ENCODE results near the gene ZNF814.
"Not testable (repeated sequence)": the region's sequence is repeated elsewhere in the genome, so short reads cannot be mapped to it uniquely, and the experiment has no call there.

ZNF814 gene

GRCh38 chr19:57854117-57854516 lies 34.7 kb downstream of the ZNF814 start:
- not testable (repeated sequence) for DNase-seq

GRCh38 chr19:57851812-57852603 lies 36.8 kb downstream of the ZNF814 start:
- not testable (repeated sequence) for DNase-seq

- DNase-seq: peak; percentile 77
These were observed 38.3 kb downstream of the ZNF814 start for GRCh38 chr19:57850553-57851017.

- DNase-seq: peak; percentile 94
These were observed 39.0 kb downstream of the ZNF814 start, which contains the start of gene ZNF587 for GRCh38 chr19:57849666-57850473. Gene ZNF587 (plus strand): TSS chr19:57849859. CDS start chr19:57850039, 180 bp downstream.

- not testable (repeated sequence) for DNase-seq
These were observed 39.6 kb downstream of the ZNF814 start for GRCh38 chr19:57849162-57849665.

- DNase-seq: not testable (repeated sequence)
These were observed 41.7 kb downstream of the ZNF814 start for GRCh38 chr19:57847164-57847563.

GRCh38 chr19:57841122-57841763 lies 47.6 kb downstream of the ZNF814 start:
- DNase-seq: no peak

GRCh38 chr19:57838622-57839191 lies 50.1 kb downstream of the ZNF814 start:
- not testable (repeated sequence) for DNase-seq

- peak; percentile 33 for DNase-seq
These were observed 51.8 kb downstream of the ZNF814 start for GRCh38 chr19:57836991-57837390.

- peak; percentile 64 for DNase-seq
These were observed 58.7 kb downstream of the ZNF814 start, which contains the start of gene ZNF587B for GRCh38 chr19:57830071-57830602. Gene ZNF587B (plus strand): TSS chr19:57830299. CDS start chr19:57830529, 230 bp downstream.

- no peak for DNase-seq
These were observed 59.5 kb downstream of the ZNF814 start for GRCh38 chr19:57829316-57829715.

GRCh38 chr19:57825511-57825910 lies 63.3 kb downstream of the ZNF814 start:
- DNase-seq: no peak

- not testable (repeated sequence) for DNase-seq
These were observed 65.2 kb downstream of the ZNF814 start for GRCh38 chr19:57823608-57824007.

GRCh38 chr19:57823155-57823554 lies 65.7 kb downstream of the ZNF814 start:
- not testable (repeated sequence) for DNase-seq

GRCh38 chr19:57821501-57821900 lies 67.3 kb downstream of the ZNF814 start:
- DNase-seq: not testable (repeated sequence)

GRCh38 chr19:57821095-57821494 lies 67.7 kb downstream of the ZNF814 start:
- DNase-seq: not testable (repeated sequence)

GRCh38 chr19:57820599-57820998 lies 68.2 kb downstream of the ZNF814 start:
- no peak for DNase-seq

- peak; percentile 97 for DNase-seq
These were observed 69.2 kb downstream of the ZNF814 start for GRCh38 chr19:57819475-57820148.

GRCh38 chr19:57818378-57818777 lies 70.5 kb downstream of the ZNF814 start:
- peak; percentile 30 for DNase-seq

GRCh38 chr19:57817976-57818375 lies 70.9 kb downstream of the ZNF814 start:
- no peak for DNase-seq

- DNase-seq: peak; percentile 42
These were observed 72.2 kb downstream of the ZNF814 start for GRCh38 chr19:57816652-57817051.
